B cell (primary cell): ENCODE measurements around the gene FSTL3. TPM values are rescaled to one million over a fixed set of nuclear protein-coding genes. Genes with fewer than 3 reads are reported as not detected.

Experiments
- ATAC-seq: fragments of 200-7000 bp; cut with Tn5 transposase; one replicate; pipeline ENCODE4 v1.10.0; 2021; ENCODE audit warnings: low read depth, mild to moderate bottlenecking, moderate number of reproducible peaks, moderate library complexity
- CTCF ChIA-PET: fragments of 350-600 bp; sonication (Branson Sonifier 250); formaldehyde crosslinking; loops from one replicate; lab custom pipeline; 2021; ENCODE audit warnings: antibody characterized with exemption, inconsistent platforms; lab: Charles Lee
- POLR2A ChIA-PET: fragments of 350-600 bp; sonication (Branson Sonifier 250); formaldehyde crosslinking; loops from one replicate; lab custom pipeline; 2021; ENCODE audit warnings: antibody characterized with exemption; lab: Charles Lee
- DNase-seq: peaks from one replicate; pipeline ENCODE4 v3.0.0; 2013
- H2AFZ ChIP-seq: 2 replicates; pipeline ENCODE4 v1.6.1; 2012; ENCODE audit warnings: mild to moderate bottlenecking, low read depth, low read length; ENCODE audit not compliant: insufficient read depth, poor library complexity, severe bottlenecking
- H3K27ac ChIP-seq, 2 donors: 1 replicate in 1 of 2; 2 replicates in 1 of 2; pipeline ENCODE4 v1.5.1; 2012 to 2013; ENCODE audit warnings: low read length in 2 of 2, mild to moderate bottlenecking in 2 of 2, moderate library complexity in 1 of 2
- H3K27me3 ChIP-seq, 4 experiments: fragments of 200-600 bp in 1 of 4; sonication (generic) in 1 of 4; replicated peaks in 1 of 4; 1 replicate in 2 of 4; 2 replicates in 2 of 4; pipeline versions ENCODE4 v1.6.1 to v1.7.0; 2013 to 2016; ENCODE audit warnings: low read length in 3 of 4, mild to moderate bottlenecking in 2 of 4, mixed read lengths in 1 of 4, moderate library complexity in 1 of 4; ENCODE audit not compliant: insufficient read depth in 4 of 4, control insufficient read depth in 3 of 4; ENCODE audit errors: control extremely low read depth in 1 of 4
- H3K36me3 ChIP-seq, 2 experiments: replicated peaks in 1 of 2; 1 replicate in 1 of 2; 2 replicates in 1 of 2; pipeline versions ENCODE4 v1.6.1 to v1.7.1; 2013; ENCODE audit warnings: low read length in 1 of 2; ENCODE audit not compliant: insufficient read depth in 2 of 2, control insufficient read depth in 1 of 2; ENCODE audit errors: control extremely low read depth in 1 of 2, extremely low read depth in 1 of 2
- H3K4me1 ChIP-seq, 2 donors: fragments of 200-600 bp in 1 of 2; sonication (generic) in 1 of 2; 1 replicate in 1 of 2; 2 replicates in 1 of 2; pipeline versions ENCODE4 v1.5.1 to v1.6.1; 2013 to 2017; ENCODE audit warnings: low read length in 2 of 2; ENCODE audit not compliant: control insufficient read depth in 2 of 2, insufficient read depth in 2 of 2
- H3K4me2 ChIP-seq: replicated peaks from 2 replicates; pipeline ENCODE3; 2012; ENCODE audit warnings: mild to moderate bottlenecking, low read depth, low read length; ENCODE audit not compliant: poor library complexity, severe bottlenecking
- H3K4me3 ChIP-seq, 5 experiments: fragments of 200-600 bp in 1 of 5; sonication (generic) in 1 of 5; 1 replicate in 3 of 5; 2 replicates in 2 of 5; pipeline versions ENCODE4 v1.5.1 to v1.7.0; 2011 to 2016; ENCODE audit warnings: low read length in 4 of 5, mild to moderate bottlenecking in 4 of 5, low read depth in 2 of 5, control low read depth in 1 of 5, moderate library complexity in 1 of 5; ENCODE audit not compliant: insufficient read depth in 1 of 5; ENCODE audit errors: control extremely low read depth in 1 of 5, extremely low read depth in 1 of 5
- H3K79me2 ChIP-seq: fragments of 200-600 bp; sonication (generic); one replicate; pipeline ENCODE4 v1.6.0; 2016; ENCODE audit warnings: low read length; ENCODE audit not compliant: control insufficient read depth, insufficient read depth
- H3K9ac ChIP-seq: fragments of 200-600 bp; sonication (generic); 2 replicates; pipeline ENCODE4 v1.6.1; 2017; ENCODE audit warnings: mild to moderate bottlenecking, low read length, moderate library complexity
- H3K9me3 ChIP-seq, 3 donors: one replicate each; pipeline versions ENCODE4 v1.6.1 to v1.7.1; 2013; ENCODE audit warnings: low read length in 2 of 3; ENCODE audit not compliant: control insufficient read depth in 2 of 3, insufficient read depth in 1 of 3; ENCODE audit errors: control extremely low read depth in 1 of 3
- H4K20me1 ChIP-seq: 2 replicates; pipeline ENCODE4 v1.6.0; 2012; ENCODE audit warnings: mild to moderate bottlenecking, low read length; ENCODE audit not compliant: insufficient read depth, control insufficient read depth, poor library complexity, severe bottlenecking
- H3K27ac Mint-ChIP-seq: one replicate; pipeline ENCODE4 v1.8.0; 2021; ENCODE audit warnings: mixed read lengths
- H3K27me3 Mint-ChIP-seq: one replicate; pipeline ENCODE4 v1.8.0; 2021; ENCODE audit warnings: mixed read lengths
- H3K4me1 Mint-ChIP-seq: one replicate; pipeline ENCODE4 v1.8.0; 2021; ENCODE audit warnings: mixed read lengths
- H3K4me3 Mint-ChIP-seq: one replicate; pipeline ENCODE4 v1.8.0; 2021; ENCODE audit warnings: mixed read lengths
- H3K9me3 Mint-ChIP-seq: one replicate; pipeline ENCODE4 v1.8.0; 2022; ENCODE audit warnings: mixed read lengths; ENCODE audit not compliant: insufficient read depth
- CTCF ChIP-seq: fragments of 200-600 bp; IDR thresholded peaks from one replicate; pipeline ENCODE4 v1.8.0; 2022; ENCODE audit warnings: antibody characterized with exemption, mild to moderate bottlenecking
- EZH2 ChIP-seq: IDR thresholded peaks from 2 replicates; pipeline ENCODE4 v1.6.1; 2012; ENCODE audit warnings: borderline replicate concordance, low read depth, mild to moderate bottlenecking, moderate library complexity, low read length; ENCODE audit not compliant: insufficient read depth, poor library complexity, severe bottlenecking
- WGBS: methylation state at CpG from one replicate; pipeline ENCODE4 v1.1.5; 2013; ENCODE audit warnings: missing lambda C conversion rate; ENCODE audit not compliant: insufficient coverage; 5-methylcytosine and 5-hydroxymethylcytosine counted together
- intact Hi-C: fragments of 100-400 bp; cut with micrococcal nuclease; formaldehyde crosslinking; loops from one replicate; pipeline ENCODE4 v1.10.0; 2022
- polyA plus RNA-seq: library from polyadenylated mRNA; depleted of rRNA; stranded (reverse); fragments of >200 nt; gene quantifications from 2 replicates; pipeline ENCODE4 v1.2.3, GENCODE V29; 2012
- total RNA-seq, 2 donors: library from RNA; stranded (reverse); fragments of 120-200 nt in 1 of 2; gene quantifications; 1 replicate in 1 of 2; 2 replicates in 1 of 2; pipeline versions ENCODE4 v1.2.3 to v1.2.4, GENCODE V29; 2013 to 2022

Gene FSTL3
- total and polyA plus RNA-seq, 2 donors (not counting 1 experiment from before 2014, with no cell fraction given) = 2.6 to 5.8 TPM

GRCh38 chr19:633786-634639, 42.2 kb upstream of the FSTL3 start:
- Histone ChIP-seq H3K4me1 (peaks cover 21 to 49% of the 10 kb centered on the region in 2 donors), H3K27ac (peak overlapping the region; percentile 34 to 52), H3K4me3 (peak overlapping the region; percentile 72 to 93 (median 81)), H2AFZ (peak overlapping the region; percentile 87), H3K27me3 (peaks cover 0 to 2% (median 0%) of the 10 kb centered on the region in 4 experiments), H3K36me3 (peaks cover 0 to 15% of the 10 kb centered on the region in 2 experiments), H3K9me3 (peaks cover 0 to 4% (median 0%) of the 10 kb centered on the region in 3 donors), H3K4me2 (peak overlapping the region; percentile 90), H3K79me2 (peaks cover 48% of the 10 kb centered on the region), H4K20me1 (peaks cover 39% of the 10 kb centered on the region), H3K9ac (peak overlapping the region; percentile 79)
- no peaks in the 10 kb centered on the region for H3K27me3 Mint-ChIP-seq
- no peaks in the 10 kb centered on the region for H3K9me3 Mint-ChIP-seq
- DNase-seq (no peak), ATAC-seq (no peak)
- WGBS = 42% methylated on average over 20 of the region's 32 CpGs
- POLR2A ChIA-PET = interaction anchor here (0.6 to 2.6 kb wide), 6 partner anchors 9 to 1031 kb away, joined by 3 to 20 read pairs (median 5); partner anchors contain the start of gene RNF126
- H3K4me3 Mint-ChIP-seq = peak overlapping the region; percentile 91
- intact Hi-C loops = loop anchor here (1.0 to 2.0 kb wide), 3 partner anchors 29 to 62 kb away; partner anchors contain the start of genes BSG and RNF126
- H3K27ac Mint-ChIP-seq = peak overlapping the region; percentile 89
- H3K4me1 Mint-ChIP-seq = peaks cover 32% of the 10 kb centered on the region
- TF ChIP-seq EZH2 = no peak
- CTCF ChIA-PET = interaction anchor here (0.7 to 1.0 kb wide), 3 partner anchors 28 to 210 kb away, joined by 3 to 5 read pairs (median 3); no protein-coding TSS in a partner anchor

- POLR2A ChIA-PET = interaction anchor here (2.6 kb wide), 1 partner anchor 28 kb away, joined by 20 read pairs; the partner anchor contains the start of gene RNF126
- no peak overlapping the region for H3K4me3 ChIP-seq
These were observed 41.1 kb upstream of the FSTL3 start for GRCh38 chr19:634975-635652.

More at GRCh38 chr19:634975-635652, 41.1 kb upstream of the FSTL3 start:
- H3K36me3 ChIP-seq = peaks cover 0 to 8% of the 10 kb centered on the region in 2 experiments
- H3K4me2 ChIP-seq = no peak overlapping the region
- no peak for DNase-seq
- Mint-ChIP-seq H3K4me1 (peaks cover 37% of the 10 kb centered on the region), H3K4me3 (no peak overlapping the region), H3K27ac (no peak overlapping the region), H3K27me3 (no peaks in the 10 kb centered on the region), H3K9me3 (no peaks in the 10 kb centered on the region)
- CTCF ChIA-PET = no interaction called here
- peaks cover 33% of the 10 kb centered on the region for H4K20me1 ChIP-seq
- no peak for ATAC-seq
- H3K79me2 ChIP-seq = peaks cover 42% of the 10 kb centered on the region
- no peak overlapping the region for H3K9ac ChIP-seq
- H3K9me3 ChIP-seq = peaks cover 0 to 6% (median 0%) of the 10 kb centered on the region in 3 donors
- H3K27me3 ChIP-seq = peaks cover 0 to 2% (median 0%) of the 10 kb centered on the region in 4 experiments
- intact Hi-C loops = no loop called here
- no peak overlapping the region for H3K27ac ChIP-seq
- WGBS = 94% methylated on average over 15 of the region's 16 CpGs
- H3K4me1 ChIP-seq = peaks cover 25 to 54% of the 10 kb centered on the region in 2 donors
- TF ChIP-seq EZH2 = no peak
- no peak for TF ChIP-seq CTCF
- H2AFZ ChIP-seq = no peak overlapping the region
